PC-3 (cell line): ENCODE results near the gene CSF1. TPM values are rescaled to one million over a fixed set of nuclear protein-coding genes. Genes with fewer than 3 reads are reported as not detected.

Source experiments
- ATAC-seq: fragments of 200-7000 bp; cut with Tn5 transposase; 2 replicates; pipeline ENCODE4 v1.9.1; 2020; ENCODE audit warnings: mild to moderate bottlenecking, moderate library complexity
- BruUV-seq: library from RNA; stranded (reverse); fragments of 400-500 nt; replicated peaks from 2 replicates; lab custom pipeline; 2021; lab: Mats Ljungman, UMichigan
- CTCF ChIA-PET: fragments of 300-600 bp; sonication (Branson Sonifier 250); formaldehyde crosslinking; loops from one replicate; lab custom pipeline; 2022; ENCODE audit warnings: antibody characterized with exemption; lab: Charles Lee
- POLR2A ChIA-PET: fragments of 300-600 bp; sonication (Branson Sonifier 250); formaldehyde crosslinking; loops from one replicate; lab custom pipeline; 2022; ENCODE audit warnings: antibody characterized with exemption; ENCODE audit not compliant: unreplicated experiment; lab: Charles Lee
- DNase-seq: peaks from one replicate; pipeline ENCODE4 v3.0.0-alpha.2; 2015
- H2AFZ ChIP-seq: fragments of 300-600 bp; sonication (generic); 2 replicates; pipeline ENCODE4 v1.6.0; 2016; ENCODE audit warnings: antibody characterized with exemption, low read length
- H3F3A ChIP-seq: fragments of 300-600 bp; sonication (generic); one replicate; pipeline ENCODE4 v1.6.0; 2017; ENCODE audit warnings: antibody characterized with exemption, low read length, control low read depth, mild to moderate bottlenecking; ENCODE audit not compliant: unreplicated experiment
- H3K27ac ChIP-seq: fragments of 300-600 bp; sonication (generic); 2 replicates; pipeline ENCODE4 v1.5.1; 2016; ENCODE audit warnings: mild to moderate bottlenecking, low read length
- H3K27me3 ChIP-seq: fragments of 300-600 bp; sonication (generic); 2 replicates; pipeline ENCODE4 v1.6.1; 2016; ENCODE audit warnings: low read length, mixed read lengths
- H3K36me3 ChIP-seq: fragments of 300-600 bp; sonication (generic); 2 replicates; pipeline ENCODE4 v1.6.1; 2016; ENCODE audit warnings: low read depth, mixed run types, low read length, mixed read lengths
- H3K4me1 ChIP-seq: fragments of 300-600 bp; sonication (generic); 2 replicates; pipeline ENCODE4 v1.5.1; 2016; ENCODE audit warnings: low read length; ENCODE audit not compliant: insufficient read depth
- H3K4me2 ChIP-seq: fragments of 300-600 bp; sonication (generic); 2 replicates; pipeline ENCODE4 v1.6.0; 2016; ENCODE audit warnings: low read length
- H3K4me3 ChIP-seq: fragments of 300-600 bp; sonication (generic); 2 replicates; pipeline ENCODE4 v1.5.1; 2016; ENCODE audit warnings: mild to moderate bottlenecking, low read length, mixed read lengths
- H3K79me2 ChIP-seq: fragments of 300-600 bp; sonication (generic); 2 replicates; pipeline ENCODE4 v1.6.1; 2017; ENCODE audit warnings: low read length, mixed read lengths
- H3K9ac ChIP-seq: fragments of 300-600 bp; sonication (generic); 2 replicates; pipeline ENCODE4 v1.6.0; 2016; ENCODE audit warnings: mild to moderate bottlenecking, low read length
- H3K9me2 ChIP-seq: fragments of 300-600 bp; sonication (generic); replicated peaks from 2 replicates; pipeline ENCODE4 v1.6.1; 2016; ENCODE audit warnings: mixed run types, low read length, mixed read lengths
- H3K9me3 ChIP-seq: fragments of 300-600 bp; sonication (generic); 2 replicates; pipeline ENCODE4 v1.6.1; 2016; ENCODE audit warnings: low read length, mixed read lengths
- H4K20me1 ChIP-seq: fragments of 300-600 bp; sonication (generic); 2 replicates; pipeline ENCODE4 v1.6.1; 2016; ENCODE audit warnings: low read length, mixed read lengths
- EZH2 ChIP-seq: fragments of 300-600 bp; sonication (generic); IDR thresholded peaks from one replicate; pipeline ENCODE4 v1.6.1; 2017; ENCODE audit warnings: antibody characterized with exemption, mild to moderate bottlenecking, low read length; ENCODE audit not compliant: unreplicated experiment
- EZH2phosphoT487 ChIP-seq: fragments of 300-600 bp; sonication (generic); IDR thresholded peaks from 2 replicates; pipeline ENCODE4 v1.6.1; 2018; ENCODE audit warnings: mild to moderate bottlenecking, antibody characterized with exemption, low read length, borderline replicate concordance
- intact Hi-C: fragments of 100-400 bp; cut with micrococcal nuclease; formaldehyde crosslinking; loops from 2 replicates; pipeline ENCODE4 v1.9.0; 2023
- total RNA-seq: library from RNA; depleted of rRNA; stranded (reverse); fragments of >200 nt; gene quantifications from 2 replicates; pipeline ENCODE4 v1.2.3, GENCODE V29; 2014
- TF ChIP-seq, protein P1 (sequence below): fragments of 300-600 bp; sonication (generic); conservative IDR thresholded peaks from 2 replicates; pipeline ENCODE4 v1.5.1; 2017; ENCODE audit warnings: antibody characterized with exemption, low read depth, mild to moderate bottlenecking, low read length

Gene CSF1
- total RNA-seq, 1 experiment from 2014 or later: 2.0 TPM

DNA sequence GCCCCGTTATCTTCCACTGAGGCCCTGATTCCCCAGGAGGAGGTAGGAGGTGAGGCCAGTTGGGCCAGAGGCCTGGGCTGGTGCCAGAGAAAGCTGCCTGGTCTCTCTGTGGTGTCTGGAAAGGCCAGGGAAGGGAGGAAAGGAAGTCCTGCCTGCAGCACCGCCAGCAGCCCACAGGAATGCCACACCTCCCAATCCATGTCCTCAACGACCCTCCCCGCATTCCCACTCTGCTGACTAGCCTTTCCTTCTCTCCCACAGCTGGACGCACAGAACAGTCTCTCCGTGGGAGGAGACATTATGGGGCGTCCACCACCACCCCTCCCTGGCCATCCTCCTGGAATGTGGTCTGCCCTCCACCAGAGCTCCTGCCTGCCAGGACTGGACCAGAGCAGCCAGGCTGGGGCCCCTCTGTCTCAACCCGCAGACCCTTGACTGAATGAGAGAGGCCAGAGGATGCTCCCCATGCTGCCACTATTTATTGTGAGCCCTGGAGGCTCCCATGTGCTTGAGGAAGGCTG is 18.0 kb downstream of the CSF1 start:
- Histone ChIP-seq H2AFZ (no peak overlapping the region), H3K79me2 (no peaks in the 10 kb centered on the region), H3K9me2 (no peaks in the 10 kb centered on the region), H3K27ac (no peak overlapping the region), H3K9ac (no peak overlapping the region), H4K20me1 (no peaks in the 10 kb centered on the region), H3K36me3 (no peaks in the 10 kb centered on the region), H3F3A (no peaks in the 10 kb centered on the region), H3K4me3 (no peak overlapping the region), H3K4me2 (no peak overlapping the region), H3K4me1 (0 out of 2 replicates have a peak, but pooled peaks cover 3% of the 10 kb centered on the region), H3K27me3 (no peaks in the 10 kb centered on the region), H3K9me3 (no peaks in the 10 kb centered on the region)
- DNase-seq (no peak), ATAC-seq (no peak)
- no TSS peak for BruUV-seq
- POLR2A ChIA-PET: no interaction called here
- CTCF ChIA-PET: no interaction called here
- intact Hi-C loops: no loop called here
- no peak for TF ChIP-seq EZH2
- TF ChIP-seq EZH2phosphoT487: no peak

DNA sequence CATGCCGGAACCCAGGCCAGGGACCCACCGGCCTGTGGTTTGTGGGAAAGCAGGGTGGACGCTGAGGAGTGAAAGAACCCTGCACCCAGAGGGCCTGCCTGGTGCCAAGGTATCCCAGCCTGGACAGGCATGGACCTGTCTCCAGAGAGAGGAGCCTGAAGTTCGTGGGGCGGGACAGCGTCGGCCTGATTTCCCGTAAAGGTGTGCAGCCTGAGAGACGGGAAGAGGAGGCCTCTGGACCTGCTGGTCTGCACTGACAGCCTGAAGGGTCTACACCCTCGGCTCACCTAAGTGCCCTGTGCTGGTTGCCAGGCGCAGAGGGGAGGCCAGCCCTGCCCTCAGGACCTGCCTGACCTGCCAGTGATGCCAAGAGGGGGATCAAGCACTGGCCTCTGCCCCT is 18.5 kb downstream of the CSF1 start:
- intact Hi-C loops: no loop called here
- Histone ChIP-seq H3K79me2 (no peaks in the 10 kb centered on the region), H4K20me1 (no peaks in the 10 kb centered on the region), H2AFZ (no peak overlapping the region), H3K4me2 (no peak overlapping the region), H3K9me2 (no peaks in the 10 kb centered on the region), H3K27me3 (no peaks in the 10 kb centered on the region), H3K4me3 (no peak overlapping the region), H3K9ac (no peak overlapping the region), H3K4me1 (peaks cover 5% of the 10 kb centered on the region; the same call in 1 of the 2 replicates), H3K9me3 (no peaks in the 10 kb centered on the region), H3K36me3 (no peaks in the 10 kb centered on the region), H3K27ac (no peak overlapping the region), H3F3A (no peaks in the 10 kb centered on the region)
- CTCF ChIA-PET: no interaction called here
- ATAC-seq (no peak), DNase-seq (no peak)
- no peak for TF ChIP-seq EZH2phosphoT487
- BruUV-seq: no TSS peak
- POLR2A ChIA-PET: no interaction called here

GRCh38 chr1:109929588-109930251 is 19.1 kb downstream of the CSF1 start:
- no peak for DNase-seq
- H2AFZ ChIP-seq: no peak overlapping the region
- intact Hi-C loops: loop anchor here (5.0 kb wide), 1 partner anchor 53 kb away; the partner anchor contains the start of gene AHCYL1

More at GRCh38 chr1:109929588-109930251, 19.1 kb downstream of the CSF1 start:
- TF ChIP-seq, protein P1, sequence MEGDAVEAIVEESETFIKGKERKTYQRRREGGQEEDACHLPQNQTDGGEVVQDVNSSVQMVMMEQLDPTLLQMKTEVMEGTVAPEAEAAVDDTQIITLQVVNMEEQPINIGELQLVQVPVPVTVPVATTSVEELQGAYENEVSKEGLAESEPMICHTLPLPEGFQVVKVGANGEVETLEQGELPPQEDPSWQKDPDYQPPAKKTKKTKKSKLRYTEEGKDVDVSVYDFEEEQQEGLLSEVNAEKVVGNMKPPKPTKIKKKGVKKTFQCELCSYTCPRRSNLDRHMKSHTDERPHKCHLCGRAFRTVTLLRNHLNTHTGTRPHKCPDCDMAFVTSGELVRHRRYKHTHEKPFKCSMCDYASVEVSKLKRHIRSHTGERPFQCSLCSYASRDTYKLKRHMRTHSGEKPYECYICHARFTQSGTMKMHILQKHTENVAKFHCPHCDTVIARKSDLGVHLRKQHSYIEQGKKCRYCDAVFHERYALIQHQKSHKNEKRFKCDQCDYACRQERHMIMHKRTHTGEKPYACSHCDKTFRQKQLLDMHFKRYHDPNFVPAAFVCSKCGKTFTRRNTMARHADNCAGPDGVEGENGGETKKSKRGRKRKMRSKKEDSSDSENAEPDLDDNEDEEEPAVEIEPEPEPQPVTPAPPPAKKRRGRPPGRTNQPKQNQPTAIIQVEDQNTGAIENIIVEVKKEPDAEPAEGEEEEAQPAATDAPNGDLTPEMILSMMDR: no peak
- TF ChIP-seq EZH2 (no peak), EZH2phosphoT487 (no peak)
- BruUV-seq: no TSS peak
- Histone ChIP-seq H3K4me2 (no peak overlapping the region), H3K4me3 (no peak overlapping the region), H3F3A (no peaks in the 10 kb centered on the region), H3K27me3 (no peaks in the 10 kb centered on the region), H3K27ac (no peak overlapping the region), H3K9me3 (no peaks in the 10 kb centered on the region), H3K79me2 (no peaks in the 10 kb centered on the region), H3K9ac (no peak overlapping the region), H3K4me1 (peaks cover 7% of the 10 kb centered on the region; the same call in 1 of the 2 replicates), H4K20me1 (no peaks in the 10 kb centered on the region), H3K36me3 (no peaks in the 10 kb centered on the region), H3K9me2 (no peaks in the 10 kb centered on the region)
- ChIA-PET CTCF (interaction anchor here (0.9 kb wide), 1 partner anchor 52 kb away, joined by 3 read pairs; no protein-coding TSS in a partner anchor), POLR2A (no interaction called here)
- ATAC-seq: no peak
